HFFc6 (cell line): ENCODE data around the gene PPP1R3E. TPM values are rescaled to one million over a fixed set of nuclear protein-coding genes. Genes with fewer than 3 reads are reported as not detected.

ENCODE experiments used
- DNase-seq: peaks from one replicate; pipeline ENCODE4 v3.0.0-alpha.2; 2018
- H3K27ac Mint-ChIP-seq: 2 replicates; pipeline ENCODE4 v1.8.0; 2020; ENCODE audit warnings: mild to moderate bottlenecking, mixed read lengths
- H3K27me3 Mint-ChIP-seq: 2 replicates; pipeline ENCODE4 v1.8.0; 2021; ENCODE audit warnings: mild to moderate bottlenecking, moderate library complexity, mixed read lengths; ENCODE audit not compliant: insufficient read depth
- H3K36me3 Mint-ChIP-seq: 2 replicates; pipeline ENCODE4 v1.8.0; 2021; ENCODE audit warnings: low read depth, mixed read lengths
- H3K4me1 Mint-ChIP-seq: 2 replicates; pipeline ENCODE4 v1.8.0; 2020; ENCODE audit warnings: low read depth, mixed read lengths
- H3K4me3 Mint-ChIP-seq: 2 replicates; pipeline ENCODE4 v1.8.0; 2020; ENCODE audit warnings: mild to moderate bottlenecking, moderate library complexity, mixed read lengths
- H3K9me3 Mint-ChIP-seq: 2 replicates; pipeline ENCODE4 v1.8.0; 2020; ENCODE audit warnings: mild to moderate bottlenecking, mixed read lengths
- total RNA-seq, 6 experiments: library from RNA; stranded (reverse); fragmentation: NEBNext Ultra II Directional; extraction: Animal tissue kit (Norgen Biotek cat#: 25700); gene quantifications; 2 replicates in 1 of 6; 3 replicates in 5 of 6; pipeline ENCODE4 v1.2.3, GENCODE V29; 2021
- TF ChIP-seq, protein P1 (sequence below): fragments of 200-600 bp; sonication (generic); IDR thresholded peaks from 2 replicates; pipeline ENCODE4 v1.5.0; 2021; ENCODE audit warnings: antibody characterized with exemption, mild to moderate bottlenecking

PPP1R3E gene
- total RNA-seq, 6 experiments from 2014 or later: 2.3 to 3.8 (median 2.6) TPM

DNA sequence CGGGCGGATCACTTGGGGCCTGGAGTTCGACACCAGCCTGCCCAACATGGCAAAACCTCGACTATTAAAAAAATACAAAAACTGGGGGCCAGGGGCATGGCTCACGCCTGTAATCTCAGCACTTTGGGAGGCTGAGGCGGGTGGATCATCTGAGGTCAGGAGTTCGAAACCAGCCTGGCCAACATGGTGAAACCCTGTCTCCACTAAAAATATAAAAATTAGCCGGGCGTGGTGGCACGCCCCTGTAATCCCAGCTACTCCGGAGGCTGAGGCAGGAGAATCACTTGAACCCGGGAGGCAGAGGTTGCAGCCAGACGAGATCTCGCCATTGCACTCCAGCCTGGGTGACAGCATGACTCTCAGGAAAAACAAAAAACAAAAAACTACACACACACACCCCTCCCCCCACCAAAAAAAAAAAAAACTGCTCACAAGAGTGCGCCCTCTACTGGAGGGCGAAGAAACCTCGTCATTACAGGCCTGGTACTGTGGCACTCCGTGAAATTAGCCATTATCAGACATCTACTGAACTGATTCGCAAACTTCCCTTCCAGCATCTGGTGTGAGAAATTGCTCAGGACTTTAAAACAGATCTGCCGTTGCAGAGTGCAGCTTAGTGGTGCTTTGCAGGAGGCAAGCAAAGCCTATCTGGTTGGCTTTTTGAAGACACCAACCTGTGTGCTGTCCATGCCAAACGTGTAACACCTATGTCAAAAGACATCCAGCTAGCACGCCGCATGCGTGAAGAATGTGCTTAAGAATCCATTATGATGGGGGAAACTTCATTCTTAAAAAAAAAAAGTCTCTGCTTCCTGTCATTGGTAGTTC, 7.7 kb downstream of the PPP1R3E start:
- no peaks in the 10 kb centered on the region for H3K9me3 Mint-ChIP-seq
- H3K27ac Mint-ChIP-seq: no peak overlapping the region
- DNase-seq: peak; percentile 32
- TF ChIP-seq, protein P1, sequence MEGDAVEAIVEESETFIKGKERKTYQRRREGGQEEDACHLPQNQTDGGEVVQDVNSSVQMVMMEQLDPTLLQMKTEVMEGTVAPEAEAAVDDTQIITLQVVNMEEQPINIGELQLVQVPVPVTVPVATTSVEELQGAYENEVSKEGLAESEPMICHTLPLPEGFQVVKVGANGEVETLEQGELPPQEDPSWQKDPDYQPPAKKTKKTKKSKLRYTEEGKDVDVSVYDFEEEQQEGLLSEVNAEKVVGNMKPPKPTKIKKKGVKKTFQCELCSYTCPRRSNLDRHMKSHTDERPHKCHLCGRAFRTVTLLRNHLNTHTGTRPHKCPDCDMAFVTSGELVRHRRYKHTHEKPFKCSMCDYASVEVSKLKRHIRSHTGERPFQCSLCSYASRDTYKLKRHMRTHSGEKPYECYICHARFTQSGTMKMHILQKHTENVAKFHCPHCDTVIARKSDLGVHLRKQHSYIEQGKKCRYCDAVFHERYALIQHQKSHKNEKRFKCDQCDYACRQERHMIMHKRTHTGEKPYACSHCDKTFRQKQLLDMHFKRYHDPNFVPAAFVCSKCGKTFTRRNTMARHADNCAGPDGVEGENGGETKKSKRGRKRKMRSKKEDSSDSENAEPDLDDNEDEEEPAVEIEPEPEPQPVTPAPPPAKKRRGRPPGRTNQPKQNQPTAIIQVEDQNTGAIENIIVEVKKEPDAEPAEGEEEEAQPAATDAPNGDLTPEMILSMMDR: peak; percentile 96
- H3K27me3 Mint-ChIP-seq: peaks cover 6% of the 10 kb centered on the region; the same call in 1 of the 2 replicates
- H3K4me3 Mint-ChIP-seq: no peak overlapping the region
- no peaks in the 10 kb centered on the region for H3K36me3 Mint-ChIP-seq
- H3K4me1 Mint-ChIP-seq: peaks cover 43% of the 10 kb centered on the region

DNA sequence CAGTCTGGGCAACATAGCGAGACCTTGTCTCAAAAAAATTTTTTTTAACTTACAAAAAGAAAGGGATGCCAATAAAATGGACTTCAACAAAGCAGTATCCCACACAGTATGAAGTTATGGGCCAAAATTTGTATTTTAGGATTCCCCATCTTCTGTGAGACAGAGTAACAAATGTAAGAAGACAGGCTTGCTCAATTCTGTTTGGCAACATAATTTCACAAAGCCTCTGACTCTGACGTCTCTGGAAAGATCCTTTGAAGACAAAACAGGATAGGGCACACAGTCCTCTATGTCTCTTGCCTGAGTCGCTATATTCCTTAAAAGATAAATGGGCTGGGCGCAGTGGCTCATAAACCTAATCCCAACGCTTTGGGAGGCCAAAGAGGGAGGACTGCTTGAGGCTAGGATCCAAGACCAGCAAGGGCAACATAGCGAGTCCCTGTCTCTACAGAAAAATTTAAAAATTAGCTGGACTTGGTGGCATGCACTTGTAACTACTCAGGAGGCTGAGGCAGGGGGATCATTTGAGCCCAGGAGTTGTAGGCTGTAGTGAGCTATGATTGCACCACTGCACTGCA, 15.7 kb downstream of the PPP1R3E start:
- Mint-ChIP-seq H3K4me1 (peaks cover 23% of the 10 kb centered on the region), H3K9me3 (no peaks in the 10 kb centered on the region), H3K27ac (peak overlapping the region; percentile 96), H3K36me3 (no peaks in the 10 kb centered on the region), H3K27me3 (peaks cover 2% of the 10 kb centered on the region; the same call in 1 of the 2 replicates), H3K4me3 (peak overlapping the region; percentile 98)
- DNase-seq: no peak
- TF ChIP-seq, protein P1: no peak

DNA sequence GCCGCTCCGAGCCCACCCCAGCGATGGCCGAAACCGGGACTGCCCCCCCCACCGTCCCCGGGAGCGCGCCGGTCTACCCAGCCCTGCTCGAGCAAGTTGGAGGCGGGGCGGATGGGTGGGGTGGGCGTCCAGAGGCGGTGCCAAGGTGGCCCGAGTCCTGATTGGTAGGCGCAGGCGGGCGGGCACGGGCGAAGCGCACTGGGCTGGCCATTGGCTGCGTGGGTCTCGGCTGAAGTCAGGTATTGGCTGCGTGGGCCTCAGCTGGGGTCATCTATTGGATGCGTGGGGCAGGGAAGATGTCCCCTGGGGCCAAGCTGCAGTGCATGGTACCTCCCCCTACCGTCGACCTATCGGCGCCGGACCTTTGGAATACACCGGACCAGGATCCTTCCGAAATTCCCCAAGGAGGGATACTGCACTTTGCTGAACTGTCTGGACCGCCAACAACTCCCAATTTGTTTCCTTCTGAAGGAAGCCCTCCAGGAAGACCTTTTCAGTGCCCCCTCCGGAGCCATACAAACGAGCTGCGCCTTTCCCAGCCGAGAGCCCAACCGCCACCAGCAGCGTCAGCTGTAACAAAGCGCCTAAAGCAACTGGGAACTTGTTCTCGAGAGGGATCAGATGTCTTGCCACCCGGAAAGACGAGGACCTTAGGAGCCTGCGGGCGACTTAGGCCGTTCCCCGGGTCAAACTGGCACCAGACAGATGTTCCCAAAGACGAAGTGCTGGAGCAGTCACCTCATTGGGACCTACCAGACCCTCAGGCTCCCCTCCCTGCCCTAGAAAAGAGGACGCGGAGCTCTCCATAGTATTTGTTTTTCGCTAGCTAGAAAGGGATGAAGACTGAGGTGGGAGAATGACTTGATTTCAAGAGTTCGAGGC, 16.4 kb downstream of the PPP1R3E start, which contains the start of gene HOMEZ:
Gene HOMEZ (minus strand): TSS at position 113 of the 882 bp plus-strand sequence. CDS start 180 bp downstream, outside the sequence.
- Mint-ChIP-seq H3K9me3 (no peaks in the 10 kb centered on the region), H3K27me3 (peaks cover 2% of the 10 kb centered on the region; the same call in 1 of the 2 replicates), H3K36me3 (no peaks in the 10 kb centered on the region), H3K4me3 (peak within 1 kb of the TSS; percentile 98), H3K27ac (peak within 1 kb of the TSS; percentile 96), H3K4me1 (peaks cover 23% of the 10 kb centered on the region)
- DNase-seq: peak; percentile 99
- TF ChIP-seq, protein P1: peak; percentile 64

DNA sequence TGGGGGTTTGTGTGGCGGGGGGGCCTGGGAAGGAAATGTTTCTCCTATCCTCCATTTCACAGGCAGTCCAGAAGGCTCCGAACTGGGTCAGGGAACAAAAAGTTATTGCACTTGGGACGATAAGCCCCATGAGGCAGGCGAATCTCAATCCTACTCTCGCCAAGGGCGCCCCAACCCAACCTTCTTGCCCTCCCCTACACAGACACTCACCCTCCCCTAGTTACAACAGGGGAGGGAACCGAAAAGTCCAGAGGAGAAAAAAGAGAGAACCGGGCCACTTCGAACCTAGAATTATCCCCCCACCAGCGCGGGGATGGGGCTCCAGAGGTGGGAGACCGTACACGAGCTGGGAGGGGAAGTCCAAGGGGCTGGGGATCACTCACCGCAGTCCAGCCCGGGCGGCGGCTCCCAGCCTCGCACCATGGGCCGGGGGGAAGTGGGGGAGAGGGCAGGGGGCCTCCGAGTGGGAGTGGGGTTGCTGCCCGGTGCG, 17.1 kb downstream of the PPP1R3E start:
- H3K9me3 Mint-ChIP-seq: no peaks in the 10 kb centered on the region
- H3K36me3 Mint-ChIP-seq: no peaks in the 10 kb centered on the region
- TF ChIP-seq, protein P1: no peak
- peaks cover 2% of the 10 kb centered on the region; the same call in 1 of the 2 replicates for H3K27me3 Mint-ChIP-seq
- no peak for DNase-seq
- peaks cover 23% of the 10 kb centered on the region for H3K4me1 Mint-ChIP-seq
- H3K4me3 Mint-ChIP-seq: peak overlapping the region; percentile 98
- H3K27ac Mint-ChIP-seq: peak overlapping the region; percentile 57
